Thyroid gland (tissue), 4 donors: ENCODE measurements around the gene RGS8.

Experiments used
- CTCF ChIP-seq, 6 experiments: fragments of 200-600 bp in 3 of 6; fragments of 450-650 bp in 3 of 6; sonication (generic) in 3 of 6; IDR thresholded peaks; one replicate each; pipeline ENCODE4 v1.5.1; 2016 to 2019; ENCODE audit warnings: antibody characterized with exemption in 6 of 6, mild to moderate bottlenecking in 2 of 6, inconsistent platforms in 1 of 6, moderate library complexity in 1 of 6
- POLR2A ChIP-seq, 2 donors: fragments of 450-650 bp; IDR thresholded peaks; one replicate each; pipeline ENCODE4 v1.6.1; 2017; ENCODE audit warnings: antibody characterized with exemption in 2 of 2, mild to moderate bottlenecking in 2 of 2, moderate library complexity in 1 of 2

GRCh38 chr1:182649041-182649440 is 35.3 kb downstream of the RGS8 start:
- TF ChIP-seq CTCF (IDR thresholded peaks at IDR 0.05): no peak
- TF ChIP-seq POLR2A (IDR thresholded peaks at IDR 0.05): no peak
